LoVo (cell line): Measurements from ENCODE around the gene GCLC.
"Not testable (repeated sequence)": the region's sequence is repeated elsewhere in the genome, so short reads cannot be mapped to it uniquely, and the experiment has no call there.

ENCODE experiments used
- DNase-seq: peaks from one replicate; pipeline ENCODE4 v3.0.0-alpha.2; 2016; ENCODE audit warnings: low spot score

GCLC gene

GRCh38 chr6:53544470-53545308 lies at the start of gene GCLC:
Gene GCLC (minus strand): TSS chr6:53545101. CDS start chr6:53544645, 456 bp downstream.
- peak; percentile 94 for DNase-seq

- DNase-seq = no peak
These were observed 49.7 kb upstream of the GCLC start for GRCh38 chr6:53594596-53594995.

- DNase-seq = no peak
These were observed 48.1 kb upstream of the GCLC start for GRCh38 chr6:53593001-53593488.

- DNase-seq = no peak
These were observed 47.0 kb upstream of the GCLC start for GRCh38 chr6:53591873-53592272.

GRCh38 chr6:53588816-53589509 lies 44.1 kb upstream of the GCLC start:
- no peak for DNase-seq

- DNase-seq = no peak
These were observed 42.4 kb upstream of the GCLC start for GRCh38 chr6:53587291-53587690.

GRCh38 chr6:53585208-53585900 lies 40.5 kb upstream of the GCLC start:
- no peak for DNase-seq

- DNase-seq = no peak
These were observed 39.8 kb upstream of the GCLC start for GRCh38 chr6:53584726-53585125.

GRCh38 chr6:53583451-53583850 lies 38.5 kb upstream of the GCLC start:
- DNase-seq = no peak

GRCh38 chr6:53582963-53583362 lies 38.1 kb upstream of the GCLC start:
- peak; percentile 26 for DNase-seq

- no peak for DNase-seq
These were observed 37.0 kb upstream of the GCLC start for GRCh38 chr6:53581856-53582255.

GRCh38 chr6:53581173-53581773 lies 36.4 kb upstream of the GCLC start:
- no peak for DNase-seq

- DNase-seq = no peak
These were observed 34.4 kb upstream of the GCLC start for GRCh38 chr6:53579338-53579737.

- no peak for DNase-seq
These were observed 33.5 kb upstream of the GCLC start for GRCh38 chr6:53578371-53578770.

GRCh38 chr6:53573299-53573698 lies 28.4 kb upstream of the GCLC start:
- DNase-seq = no peak

- DNase-seq = not testable (repeated sequence)
These were observed 27.5 kb upstream of the GCLC start for GRCh38 chr6:53572379-53572778.

GRCh38 chr6:53568776-53569616 lies 24.1 kb upstream of the GCLC start:
- no peak for DNase-seq

- no peak for DNase-seq
These were observed 22.8 kb upstream of the GCLC start for GRCh38 chr6:53567701-53568100.

GRCh38 chr6:53566755-53567154 lies 21.9 kb upstream of the GCLC start:
- no peak for DNase-seq

GRCh38 chr6:53565886-53566285 lies 21.0 kb upstream of the GCLC start:
- DNase-seq = no peak

- no peak for DNase-seq
These were observed 19.6 kb upstream of the GCLC start for GRCh38 chr6:53564401-53565065.
